HG02588 (cell line): ENCODE measurements around the gene SFRP2.

Experiments used
- ATAC-seq: cut with Tn5 transposase; IDR thresholded peaks from one replicate; pipeline ENCODE4 v1.9.1; 2021; ENCODE audit warnings: mild to moderate bottlenecking, moderate library complexity; ENCODE audit not compliant: unreplicated experiment

The SFRP2 gene

DNA sequence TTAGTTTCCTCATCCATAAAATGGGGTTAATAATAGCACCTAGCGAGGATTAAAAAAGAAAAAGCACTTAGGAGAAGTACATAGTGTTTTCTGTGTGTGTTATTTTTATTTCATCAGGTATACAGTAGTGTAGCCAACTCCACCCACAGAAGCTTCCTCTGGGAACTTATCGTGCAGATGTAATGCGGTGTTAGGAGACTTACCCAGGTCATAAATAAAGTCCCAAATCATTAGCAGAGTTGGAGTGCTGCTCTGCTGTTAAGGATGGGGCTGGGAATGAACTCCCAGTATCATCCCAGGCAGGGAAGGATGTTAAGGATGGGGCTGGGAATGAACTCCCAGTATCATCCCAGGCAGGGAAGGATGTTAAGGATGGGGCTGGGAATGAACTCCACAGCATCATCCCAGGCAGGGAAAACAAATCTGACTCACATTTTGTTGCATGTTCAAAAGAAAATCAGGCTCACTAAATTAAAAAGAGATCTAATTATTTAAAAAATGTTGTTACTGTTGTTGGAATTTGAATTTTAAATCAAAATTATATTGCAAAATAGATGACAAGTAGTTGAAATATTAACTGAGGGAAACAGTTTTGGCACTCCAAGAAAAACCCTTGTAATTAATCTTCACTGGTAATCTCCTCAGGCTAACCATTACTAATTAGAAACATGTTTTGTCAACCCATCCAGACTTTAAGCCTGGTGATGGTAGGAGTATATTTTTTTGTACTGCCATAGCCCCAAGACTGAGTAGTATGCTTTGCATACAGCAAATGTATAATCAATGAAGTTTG, 10.2 kb upstream of the SFRP2 start:
- no peak for ATAC-seq

DNA sequence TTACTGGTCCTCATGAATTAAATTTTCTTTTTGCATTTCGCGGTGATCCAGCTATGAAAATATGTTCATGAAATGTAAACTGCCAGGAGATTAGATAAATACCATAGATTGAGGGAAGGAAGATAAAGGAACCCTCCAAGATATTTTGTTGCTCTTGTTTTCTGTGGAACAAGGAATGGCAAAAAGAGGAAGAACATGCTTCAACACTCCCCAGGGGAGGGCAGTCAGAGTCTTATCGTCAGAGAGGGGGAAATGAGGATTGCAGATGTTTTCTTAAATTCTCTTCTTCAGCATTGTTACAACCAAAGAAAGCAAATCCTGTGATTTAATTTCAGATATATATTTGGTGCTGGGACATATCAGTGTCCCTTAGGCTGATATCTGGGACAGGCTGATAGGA, 9.5 kb upstream of the SFRP2 start:
- ATAC-seq, result no peak

DNA sequence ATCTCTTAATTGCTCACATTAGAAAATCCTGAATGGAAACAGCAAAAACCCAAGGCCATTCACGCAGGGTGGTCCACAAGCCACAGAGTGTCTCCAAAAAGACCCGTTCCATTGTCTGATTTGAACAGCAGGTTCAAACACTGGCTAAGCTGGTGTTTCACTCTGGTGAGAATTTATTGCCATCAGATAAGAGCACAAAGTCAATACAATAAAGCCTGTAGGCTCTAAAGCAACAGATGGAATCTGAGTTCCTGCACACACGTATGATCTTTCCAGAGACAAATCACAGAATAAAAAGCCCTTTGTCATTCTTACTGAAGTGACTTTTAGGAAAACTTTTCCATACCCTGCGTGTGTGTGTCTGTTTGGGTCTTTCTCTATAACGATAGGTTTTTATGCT, 5.1 kb upstream of the SFRP2 start:
- ATAC-seq, result no peak

DNA sequence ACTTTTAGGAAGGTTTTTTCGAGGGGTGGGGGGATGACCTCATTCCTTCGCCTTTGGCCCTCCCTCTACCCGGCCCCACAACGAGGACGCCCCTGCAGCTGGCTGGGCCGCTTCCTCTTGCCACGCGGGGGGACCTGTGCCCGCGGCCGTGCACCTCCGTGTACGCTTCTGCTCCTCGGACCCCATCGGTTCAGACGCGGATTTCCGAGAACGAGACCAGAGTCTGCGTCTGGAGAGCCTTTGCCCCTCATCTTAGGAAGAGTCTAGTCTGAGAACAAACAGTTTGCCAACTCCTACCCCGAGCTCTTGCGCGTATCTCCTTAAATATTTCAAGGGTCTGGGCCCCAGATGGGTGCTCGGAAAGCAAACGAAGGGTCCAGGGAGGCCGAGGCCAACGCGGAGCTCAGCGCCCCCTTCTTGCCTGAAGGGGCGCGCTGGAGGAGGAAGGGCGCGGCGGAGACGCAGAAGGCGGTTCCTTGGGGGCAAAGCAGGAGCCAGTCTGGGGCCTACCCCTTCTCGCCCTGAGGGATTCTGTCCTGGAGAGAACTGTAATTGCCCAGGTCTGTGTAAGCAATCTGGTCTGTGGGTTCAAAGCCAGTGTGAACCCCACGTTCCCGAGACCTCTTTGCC, 3.9 kb upstream of the SFRP2 start:
- no peak for ATAC-seq

DNA sequence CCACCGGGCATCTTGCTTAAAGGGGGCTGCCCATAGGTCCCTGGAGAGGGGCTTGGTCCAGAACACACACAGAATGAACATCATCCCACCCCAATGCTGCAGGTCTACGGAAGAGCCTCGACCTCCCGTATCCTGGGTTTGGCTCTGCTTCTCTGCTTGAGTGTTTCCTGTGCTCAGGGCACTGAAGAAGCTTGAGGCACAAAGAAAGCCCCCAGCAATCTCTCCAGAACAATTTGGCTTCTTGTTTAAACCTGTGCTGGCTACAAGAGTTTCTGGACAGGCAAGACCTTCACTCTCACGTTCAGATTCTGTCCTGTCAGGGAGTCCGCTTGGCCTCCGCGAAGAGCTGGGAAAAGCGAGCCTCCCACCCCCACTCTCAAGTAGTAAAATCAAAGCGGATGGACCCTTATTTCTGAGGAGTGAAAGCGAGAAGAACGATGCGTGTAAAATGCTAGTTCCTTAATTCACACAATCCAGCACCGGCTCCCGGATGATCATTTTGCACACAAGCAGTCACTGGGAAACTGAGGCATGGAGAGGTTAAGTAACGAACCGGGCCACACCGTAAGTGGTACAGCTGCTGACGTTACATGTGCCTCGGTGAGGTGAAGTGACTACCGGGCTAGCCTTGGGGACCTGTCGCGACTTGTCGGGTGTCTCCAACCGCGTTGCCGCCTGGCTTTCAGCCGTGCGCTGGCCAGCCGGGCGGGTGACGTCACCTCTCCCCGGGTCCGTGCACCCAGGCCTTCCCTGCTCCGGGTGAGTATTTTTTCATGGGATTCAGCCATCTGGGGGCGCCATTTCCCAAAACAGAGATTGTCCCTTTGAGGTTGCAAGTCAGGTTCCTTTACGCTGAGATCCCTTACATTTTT, 3.1 kb upstream of the SFRP2 start:
- no peak for ATAC-seq

DNA sequence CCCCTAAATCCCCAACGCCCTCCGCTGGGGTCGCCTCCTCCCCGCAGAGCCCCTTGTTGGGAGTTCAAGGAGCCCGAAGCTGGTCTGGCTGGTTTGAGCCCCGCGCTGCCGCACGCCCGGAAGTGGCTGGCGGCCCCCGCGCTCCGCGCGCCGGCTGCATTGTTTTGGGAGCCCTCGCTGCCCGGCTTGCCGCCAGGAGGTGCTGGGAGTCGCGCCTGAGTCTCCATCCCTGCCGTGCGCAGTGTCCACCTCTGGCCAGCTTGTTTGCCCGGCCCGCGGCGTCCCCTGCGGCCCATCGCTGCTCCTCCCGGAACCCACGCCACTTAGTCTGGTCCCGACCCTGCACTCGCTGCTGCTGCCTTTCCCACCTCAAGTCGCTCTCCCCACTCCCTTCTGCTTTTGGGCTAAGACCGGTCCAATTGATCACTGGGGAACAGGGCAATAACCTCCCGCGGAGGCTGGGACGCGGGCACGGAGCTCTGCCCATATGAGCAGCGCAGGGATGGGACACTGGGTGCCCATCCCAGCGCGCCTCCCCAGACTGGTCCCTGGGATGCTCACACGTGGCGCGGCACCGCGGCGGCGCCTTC, 2.2 kb upstream of the SFRP2 start:
- ATAC-seq, result no peak

DNA sequence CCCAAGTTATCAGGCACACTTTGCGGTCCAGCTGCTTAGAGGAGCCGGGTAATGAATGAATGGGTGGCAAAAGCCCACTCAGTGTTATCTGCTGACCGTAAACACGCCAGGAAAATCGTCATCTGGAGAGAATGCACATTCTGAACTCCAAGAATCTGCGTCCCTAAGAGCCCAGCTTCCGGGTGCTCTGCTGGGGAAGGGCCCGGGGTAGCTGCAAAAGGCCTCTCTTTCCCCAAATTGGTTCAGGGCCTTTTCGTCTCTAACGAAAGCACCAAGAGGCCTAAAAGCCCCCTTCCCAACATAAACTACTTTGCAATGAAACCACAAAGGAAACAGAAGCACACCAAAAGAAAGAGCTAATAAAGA, 1.6 kb upstream of the SFRP2 start:
- no peak for ATAC-seq

DNA sequence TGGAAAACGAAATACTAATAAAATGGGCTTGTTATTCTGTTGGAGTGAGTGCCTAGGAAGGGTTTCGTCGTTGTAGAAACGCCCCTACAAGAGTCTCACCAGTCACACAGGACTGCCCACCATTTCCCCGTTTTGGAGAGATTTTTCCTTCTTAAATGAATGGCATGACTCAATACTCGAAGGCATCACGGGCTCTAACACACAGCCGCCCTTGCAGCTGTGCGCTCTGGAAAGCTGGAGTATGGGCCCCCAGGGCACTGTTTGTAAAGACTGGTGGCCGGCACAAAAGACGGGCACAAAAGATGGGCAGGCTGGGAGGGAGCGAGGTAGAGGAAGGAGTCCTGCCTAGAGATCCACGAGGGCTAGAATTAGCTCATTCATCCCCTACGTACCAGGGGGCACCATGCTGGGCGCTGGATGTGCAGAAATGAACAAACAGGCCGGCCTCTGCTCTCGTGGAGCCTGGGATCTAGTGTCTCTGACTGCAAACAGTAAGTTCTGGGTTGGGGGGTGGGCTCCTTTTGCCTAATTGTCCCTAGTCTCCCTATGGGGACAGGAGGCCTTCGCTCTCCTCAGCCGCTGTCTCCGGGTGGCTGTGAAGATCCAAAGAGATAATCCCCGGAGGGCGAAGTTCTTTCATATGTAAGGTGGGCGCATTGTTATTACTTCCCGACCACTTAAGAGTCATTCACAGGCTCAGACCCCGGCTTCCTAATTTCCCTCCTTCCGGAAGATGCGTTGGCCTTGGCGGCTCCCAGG, 1.0 kb upstream of the SFRP2 start:
- no peak for ATAC-seq

DNA sequence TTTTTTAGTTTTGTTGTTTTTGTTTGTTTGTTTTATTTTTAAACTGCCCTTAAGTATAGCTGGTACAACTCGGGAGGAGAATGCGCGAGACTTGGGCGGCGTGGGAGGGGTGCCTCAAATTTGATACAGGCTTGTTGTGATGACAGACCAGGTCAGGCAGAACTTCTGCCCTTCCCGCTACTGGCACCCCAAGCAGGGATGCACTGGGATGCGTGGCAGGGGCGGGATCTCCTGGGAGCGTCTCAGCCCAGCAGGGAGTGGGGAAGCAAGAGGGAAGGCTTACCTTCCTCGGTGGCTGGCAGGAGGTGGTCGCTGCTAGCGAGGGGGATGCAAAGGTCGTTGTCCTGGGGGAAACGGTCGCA, 851 bp downstream of the SFRP2 start:
- no peak for ATAC-seq

DNA sequence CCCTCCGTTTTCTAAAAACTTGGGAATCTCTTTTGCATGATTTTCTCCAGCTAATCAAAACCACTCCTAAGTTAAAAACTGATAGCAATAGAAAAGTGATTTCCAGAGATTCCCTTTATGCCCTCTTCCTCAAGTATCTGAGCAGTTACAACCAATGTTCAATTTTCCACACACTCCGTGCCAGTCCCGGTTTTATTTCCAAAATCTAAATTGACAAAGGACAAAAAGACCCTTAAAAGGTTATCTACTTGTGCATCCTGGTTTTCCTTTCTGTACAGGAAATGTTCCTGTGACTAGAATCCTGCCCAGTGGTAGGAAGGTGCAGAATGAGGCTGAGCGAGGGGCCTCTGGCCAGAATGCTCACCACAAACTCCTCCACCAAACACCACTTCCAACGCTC, 1.3 kb downstream of the SFRP2 start:
- ATAC-seq, result no peak

DNA sequence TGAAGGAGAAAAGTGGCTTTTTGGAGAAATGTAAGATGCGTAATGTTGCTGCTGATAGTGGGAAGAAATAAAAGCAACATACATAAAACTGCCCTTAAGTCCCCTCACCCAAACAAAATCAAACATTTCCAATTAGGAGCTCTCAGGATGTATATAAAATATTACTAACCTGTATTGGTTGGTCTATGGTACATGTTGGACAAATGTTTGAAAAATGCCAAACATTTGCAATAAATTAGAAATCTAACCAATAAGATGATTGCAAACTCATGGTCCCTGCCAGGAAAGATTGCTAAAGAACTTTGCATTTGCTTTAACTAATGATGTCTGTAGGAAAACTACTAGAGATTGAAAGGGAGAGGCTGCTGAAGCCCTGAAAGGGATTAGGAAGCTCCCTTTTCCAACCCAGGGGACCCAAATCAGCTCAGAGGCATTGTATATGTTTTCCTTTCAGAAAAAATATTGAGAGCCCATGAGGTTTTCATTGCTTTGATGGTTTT, 1.8 kb downstream of the SFRP2 start:
- ATAC-seq, result no peak

DNA sequence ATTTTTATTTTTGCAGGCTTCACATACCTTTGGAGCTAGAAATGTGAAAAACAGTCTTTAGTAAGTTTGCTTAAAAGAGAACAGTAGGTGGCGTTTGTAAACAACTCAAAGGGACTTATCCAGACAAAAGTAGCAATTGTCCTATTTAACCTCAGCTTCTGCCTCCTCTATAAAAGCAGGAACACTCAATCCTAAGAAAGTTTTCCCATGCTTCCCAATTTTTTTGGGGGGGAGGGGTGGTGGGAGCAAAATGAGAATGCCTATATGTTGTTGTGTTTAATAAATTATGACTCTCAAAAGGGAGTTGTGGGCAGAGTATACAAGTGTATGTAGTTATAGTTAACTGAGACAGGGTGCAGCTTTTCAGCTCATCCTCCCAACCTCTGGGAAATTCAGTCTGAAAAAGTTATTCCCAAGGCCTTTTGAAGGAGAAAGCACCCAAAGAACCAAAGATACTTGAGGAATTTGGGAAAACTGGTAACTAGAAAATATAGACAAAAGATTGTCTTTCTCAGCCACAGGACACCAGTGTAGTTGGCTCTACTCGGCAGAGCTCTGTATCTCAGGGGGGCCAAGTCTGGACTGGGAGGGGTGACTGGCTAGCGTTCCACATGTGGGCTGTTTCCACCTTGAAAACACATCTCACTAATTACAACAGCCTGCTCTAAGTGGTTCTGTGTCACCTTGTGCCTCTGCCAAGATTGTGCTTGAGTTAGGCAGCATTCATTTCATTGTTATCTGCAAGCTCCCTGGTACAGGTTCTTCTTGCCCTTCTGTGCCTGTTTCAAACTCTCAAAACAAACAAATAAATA, 2.8 kb downstream of the SFRP2 start:
- ATAC-seq, result no peak

DNA sequence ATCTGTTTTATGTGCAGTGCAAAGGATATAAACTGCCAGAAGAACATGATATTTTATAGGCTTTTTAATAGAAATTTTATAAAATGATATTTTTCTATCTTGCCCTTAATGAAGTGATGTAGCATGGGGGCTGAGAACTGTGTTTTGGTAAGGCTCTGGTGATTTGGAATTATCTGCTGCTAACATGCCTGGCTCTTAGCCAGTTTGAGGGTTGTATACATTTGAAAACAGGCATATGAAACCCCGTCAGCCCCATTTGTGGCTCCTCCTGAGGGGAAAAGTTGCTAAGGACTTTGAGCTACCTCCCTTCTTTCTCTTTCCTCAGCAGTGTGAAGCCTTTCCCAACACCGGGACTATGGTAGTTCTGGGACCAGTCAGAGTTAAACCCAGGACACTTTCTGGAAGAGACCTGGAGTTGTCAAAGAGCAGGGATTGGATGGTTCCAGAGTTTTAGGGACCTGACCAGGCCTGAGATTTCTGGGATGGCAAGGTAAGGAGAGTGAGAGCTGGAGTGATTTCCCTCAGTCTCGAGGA, 4.7 kb downstream of the SFRP2 start:
- ATAC-seq, result no peak

DNA sequence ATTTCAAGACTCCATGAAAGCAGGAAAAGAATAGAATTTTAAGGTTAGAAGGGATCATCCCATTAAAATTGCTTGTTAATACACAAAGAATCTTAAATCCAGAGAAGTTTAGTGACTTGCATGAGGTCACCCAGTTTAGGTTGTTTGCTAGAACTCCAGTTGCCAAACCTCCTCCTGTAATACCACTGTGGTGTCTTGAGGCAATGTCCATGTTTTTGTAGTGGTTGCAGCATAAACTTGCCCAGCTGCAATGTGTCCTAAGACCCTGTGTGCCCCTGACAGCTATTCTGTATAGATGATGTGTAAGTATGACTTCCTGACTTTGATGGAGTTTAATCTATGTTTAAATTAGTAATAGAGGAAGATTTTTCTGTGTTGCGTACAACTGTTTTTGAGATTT, 6.3 kb downstream of the SFRP2 start:
- no peak for ATAC-seq

DNA sequence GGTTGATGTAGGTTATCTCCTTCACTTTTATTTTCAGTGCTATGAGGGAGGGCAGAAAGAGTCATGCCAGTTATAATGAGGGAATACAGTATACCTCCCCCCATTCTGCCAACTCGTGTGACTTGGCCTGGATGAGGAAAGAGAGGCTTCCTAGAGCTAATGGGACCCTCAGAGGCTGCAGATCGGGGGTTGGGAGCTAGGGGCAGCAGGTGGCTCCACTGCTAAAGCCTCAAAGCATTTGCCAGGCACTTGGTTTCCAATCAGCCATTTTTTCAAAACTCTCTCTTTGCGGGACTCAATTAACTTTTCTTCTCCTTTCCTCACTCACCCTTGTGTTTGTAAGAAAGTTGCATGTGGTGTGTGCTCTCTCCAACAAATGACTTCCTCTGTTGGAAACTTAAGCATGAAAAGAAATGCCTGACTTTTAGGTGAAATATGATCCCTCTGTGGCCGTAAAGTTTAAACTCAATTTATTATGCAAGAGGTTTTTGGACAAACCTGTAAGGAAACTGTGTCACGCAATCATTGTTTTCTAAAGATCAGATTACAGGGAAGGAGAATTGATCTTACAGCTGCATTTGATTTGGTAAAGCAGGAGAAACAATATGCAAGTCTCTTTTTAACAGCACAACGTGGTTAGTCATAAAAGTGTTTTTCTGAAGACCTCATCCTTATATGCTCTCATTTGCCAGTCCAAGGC, 7.0 kb downstream of the SFRP2 start:
- no peak for ATAC-seq

DNA sequence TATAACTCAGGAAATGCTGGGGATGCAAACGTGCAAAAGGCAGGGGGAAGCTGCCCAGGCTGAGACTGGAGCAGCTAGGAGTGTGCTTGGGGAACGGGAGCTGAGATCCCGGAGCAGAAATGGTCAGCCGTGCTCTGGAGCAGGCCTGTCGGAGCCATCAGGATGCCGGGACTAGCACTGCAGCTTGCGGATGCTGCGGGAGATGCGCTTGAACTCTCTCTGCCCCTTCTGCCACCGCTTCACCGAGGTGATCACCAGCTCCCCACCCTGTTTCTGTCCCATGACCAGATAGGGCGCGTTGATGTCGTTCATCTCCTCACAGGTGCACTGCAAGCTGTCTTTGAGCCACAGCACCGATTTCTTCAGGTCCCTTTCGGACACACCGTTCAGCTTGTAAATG, 7.6 kb downstream of the SFRP2 start:
- ATAC-seq, result no peak

DNA sequence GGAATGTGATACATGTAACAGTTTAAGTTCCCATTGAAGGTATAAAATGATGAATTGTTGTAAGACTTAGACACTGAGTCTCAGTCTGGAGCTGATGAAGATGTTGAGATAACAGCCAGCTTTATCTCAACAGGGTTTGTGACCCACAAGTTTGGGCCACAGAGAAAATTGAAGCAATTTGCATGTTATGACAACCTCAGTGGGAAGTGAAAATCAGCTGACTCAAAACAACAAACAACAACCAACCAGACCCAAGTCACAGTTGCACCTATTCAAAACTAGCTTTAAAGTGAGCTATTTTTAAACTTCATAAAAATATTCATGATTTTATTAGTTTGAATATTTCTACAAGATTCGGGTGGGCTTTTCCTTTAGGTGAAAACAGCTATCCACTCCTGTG, 8.0 kb downstream of the SFRP2 start:
- ATAC-seq, result no peak

DNA sequence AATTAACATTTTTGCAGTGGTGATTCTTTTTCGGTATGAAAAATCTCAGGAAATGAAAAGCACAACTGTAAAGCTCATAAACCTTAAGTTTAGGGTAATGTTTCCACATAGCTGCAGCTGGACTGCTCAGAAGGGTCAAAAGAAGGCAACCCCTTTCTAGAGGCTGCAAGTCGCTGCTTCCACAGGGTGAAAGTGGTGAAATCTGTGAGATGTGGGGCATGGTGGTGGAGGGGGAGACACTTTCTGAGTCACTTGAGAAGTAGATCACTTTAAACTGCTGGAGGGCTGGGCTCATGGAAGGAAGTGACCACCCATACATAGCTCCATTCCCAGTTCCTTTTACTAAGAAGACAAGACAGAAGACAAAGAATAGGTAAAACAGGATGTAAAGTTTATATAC, 8.7 kb downstream of the SFRP2 start:
- ATAC-seq, result no peak

DNA sequence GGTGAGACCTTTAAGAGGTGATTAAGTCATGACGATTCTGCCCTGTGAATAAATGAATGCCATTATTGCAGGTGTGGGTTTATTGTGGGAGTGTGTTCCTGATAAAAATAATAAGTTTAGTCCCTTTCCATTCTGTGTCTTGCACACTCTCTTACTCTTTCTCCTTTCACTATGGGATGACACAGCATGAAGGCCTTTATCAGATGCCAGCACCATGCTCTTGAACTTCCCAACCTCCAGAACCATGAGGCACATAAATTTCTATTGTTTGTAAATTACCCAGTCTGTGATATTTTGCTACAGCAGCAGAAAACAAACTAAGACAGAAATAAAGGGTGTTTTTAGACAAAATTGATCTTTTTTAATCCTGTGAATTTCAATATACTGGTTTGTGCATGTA, 10.5 kb downstream of the SFRP2 start:
- no peak for ATAC-seq
